NCI-H2107 (cell line): ENCODE data around the gene DUSP2.

Source experiments
- DNase-seq: peaks from one replicate; lab custom pipeline; 2025; lab: John Stamatoyannopoulos, UW

The DUSP2 gene

GRCh38 chr2:96102596-96103186, 42.5 kb downstream of the DUSP2 start:
- no peak for DNase-seq

DNA sequence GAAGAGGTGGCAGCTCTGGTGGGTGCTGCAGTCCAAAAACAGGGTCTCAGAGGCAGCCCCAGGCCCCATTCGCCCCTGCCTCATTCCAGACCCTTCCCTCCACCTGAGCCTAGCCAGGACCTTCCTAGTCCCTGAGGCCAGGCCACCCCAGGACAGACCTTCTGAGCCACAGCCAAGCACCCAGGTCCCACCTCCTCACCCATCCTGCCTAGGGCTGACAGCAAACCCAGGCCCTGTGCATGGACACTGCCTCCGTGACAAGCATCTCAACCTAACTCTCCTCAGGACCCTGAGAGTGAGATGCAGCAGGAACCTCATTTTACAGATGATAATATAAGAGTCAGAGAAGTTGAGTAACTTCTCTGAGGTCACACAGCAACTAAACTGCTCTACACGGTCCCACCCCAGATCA, 44.3 kb downstream of the DUSP2 start:
- no peak for DNase-seq

DNA sequence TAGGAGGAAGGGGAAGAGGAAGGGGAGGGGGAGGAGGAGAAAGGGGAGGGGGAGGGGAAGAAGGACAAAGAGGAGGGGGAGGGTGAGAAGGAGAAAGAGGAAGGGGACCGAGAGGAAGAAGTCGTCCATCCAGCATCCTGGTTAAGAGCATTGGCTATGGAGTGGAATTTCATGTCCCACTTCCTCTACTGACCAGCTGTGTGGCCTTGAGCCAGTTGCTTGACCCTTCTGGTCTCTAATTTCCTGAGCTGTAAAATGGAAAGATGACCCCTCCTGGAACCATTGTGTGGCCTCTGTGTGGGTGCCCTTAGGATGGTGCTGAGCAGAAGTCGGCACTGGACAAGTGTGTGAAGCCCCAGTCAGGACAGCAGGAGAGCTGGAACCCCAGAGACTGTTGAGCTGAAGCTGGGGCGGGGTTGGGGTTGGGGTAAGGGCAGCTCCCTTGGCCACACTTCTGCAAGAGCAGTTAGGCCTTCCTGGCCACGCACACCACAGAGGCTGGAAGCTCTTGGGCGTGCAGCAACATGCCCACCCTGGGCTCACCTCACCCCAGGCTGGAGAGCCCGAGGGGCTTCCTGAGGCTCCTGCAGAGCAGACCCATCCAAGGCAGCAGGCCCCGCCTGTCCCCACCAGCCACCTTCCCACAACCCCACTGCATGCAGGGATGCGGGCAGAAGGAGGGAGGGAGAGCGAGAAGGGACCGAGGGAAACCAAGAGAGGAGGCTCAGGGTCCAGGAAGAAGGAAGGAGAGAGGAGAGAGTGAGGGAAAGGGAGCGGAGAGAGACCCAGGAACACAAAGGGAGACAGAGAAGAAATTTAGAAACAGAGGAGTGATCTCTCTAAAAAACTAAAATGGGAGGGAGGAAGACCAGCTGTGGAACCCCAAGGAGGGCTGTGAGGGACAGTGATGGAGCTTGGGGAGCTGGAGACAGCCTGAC, 45.1 kb downstream of the DUSP2 start:
- no peak for DNase-seq

DNA sequence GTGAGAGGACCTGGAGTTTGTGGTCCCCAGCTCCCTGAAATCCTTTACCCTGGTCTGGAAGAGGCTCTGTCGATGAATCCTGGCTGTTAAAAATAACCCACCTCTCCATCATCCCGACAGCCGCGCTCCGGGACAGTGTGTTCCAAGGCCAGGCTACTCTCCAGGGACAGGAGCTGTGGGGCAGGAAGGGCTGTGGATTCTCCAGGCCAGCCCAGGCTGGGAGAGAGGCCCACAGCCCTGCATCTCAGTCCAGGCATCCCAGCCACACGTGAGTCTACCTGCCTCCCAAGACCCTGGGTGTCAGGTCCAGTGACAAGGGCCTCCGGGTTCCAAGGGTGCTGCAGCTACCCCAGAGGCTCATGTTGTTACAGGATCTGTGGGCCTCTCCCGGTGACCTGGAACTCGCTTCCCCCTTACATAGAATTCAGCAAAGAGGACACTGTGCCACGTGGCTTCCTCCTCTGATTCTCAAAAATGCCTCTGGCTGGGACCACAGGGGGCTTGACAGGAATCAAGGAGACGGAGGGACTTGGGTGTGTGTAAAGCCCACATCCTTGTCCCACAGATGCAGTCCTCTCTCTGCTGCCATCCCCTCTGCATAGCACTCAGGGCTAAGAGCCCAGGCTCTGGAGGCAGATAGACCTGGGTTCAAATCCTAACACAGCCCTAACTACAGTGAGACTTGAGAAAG, 46.2 kb downstream of the DUSP2 start:
- no peak for DNase-seq

DNA sequence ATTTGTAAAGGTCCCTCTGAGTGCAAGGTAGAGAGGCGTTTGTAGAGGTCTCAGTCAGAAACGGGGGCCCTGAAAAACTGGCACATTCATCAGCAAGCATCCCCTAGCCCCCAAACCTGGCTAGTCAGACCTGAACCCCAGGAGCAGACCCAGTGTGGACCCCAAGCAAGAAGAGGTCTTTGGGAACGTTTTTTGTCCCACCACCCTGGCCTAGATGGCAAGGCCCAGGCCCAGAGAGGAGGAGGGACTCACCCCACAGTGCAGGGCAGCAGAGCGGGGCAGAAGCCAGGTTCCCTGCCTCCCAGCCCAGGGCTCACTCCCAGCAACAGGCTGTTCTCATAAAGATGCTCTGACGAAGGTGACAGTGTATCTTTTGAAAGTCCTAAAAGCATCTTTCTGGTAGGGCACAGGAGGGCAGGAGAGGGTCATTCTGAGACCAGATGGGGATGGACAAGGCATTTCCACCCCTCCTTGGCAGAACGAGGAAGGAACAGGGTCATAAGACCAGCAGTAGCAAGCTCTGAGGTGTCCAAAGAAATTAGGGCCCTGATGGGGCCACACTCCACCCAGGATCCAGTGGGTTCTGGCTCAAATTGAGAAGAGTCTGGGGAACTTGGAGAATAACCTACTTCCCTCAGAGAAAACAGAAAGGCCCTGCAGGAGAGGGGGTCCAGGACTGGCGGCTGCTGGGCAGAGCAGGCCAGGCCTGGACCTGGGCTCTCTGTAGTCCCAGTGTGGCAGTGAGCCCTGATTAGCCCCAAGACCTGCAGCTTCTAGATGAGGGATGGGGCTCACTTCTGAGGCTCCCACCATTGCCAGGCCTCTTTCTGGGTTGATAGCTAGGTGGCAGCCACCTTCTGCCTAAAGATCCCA, 47.1 kb downstream of the DUSP2 start:
- no peak for DNase-seq

DNA sequence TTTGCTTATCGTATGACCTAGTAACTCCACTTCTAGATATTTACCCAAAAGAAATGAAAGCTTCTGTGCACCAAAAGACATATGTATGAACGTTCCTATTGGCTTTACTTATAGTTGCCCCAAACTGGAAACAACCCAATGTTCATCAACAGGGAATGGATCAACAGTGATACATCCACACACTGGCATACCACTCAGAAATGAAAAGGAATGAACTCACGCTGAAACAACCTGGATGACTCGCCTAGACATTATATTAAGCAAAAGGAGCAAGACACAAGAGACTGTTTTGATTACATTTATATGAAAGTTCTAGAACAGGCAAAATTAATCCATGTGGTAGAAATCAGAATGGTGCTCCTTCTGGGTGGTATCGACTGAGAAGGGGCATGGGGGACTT, 47.8 kb downstream of the DUSP2 start:
- no peak for DNase-seq

GRCh38 chr2:96095116-96095636, 50.1 kb downstream of the DUSP2 start:
- DNase-seq = no peak

- no peak for DNase-seq
Observed at GRCh38 chr2:96093528-96093927, 51.7 kb downstream of the DUSP2 start.
